ENCODE data around the gene ELOVL5.
"Not testable (repeated sequence)": the region's sequence is repeated elsewhere in the genome, so short reads cannot be mapped to it uniquely, and the experiment has no call there.

The ELOVL5 gene

DNA sequence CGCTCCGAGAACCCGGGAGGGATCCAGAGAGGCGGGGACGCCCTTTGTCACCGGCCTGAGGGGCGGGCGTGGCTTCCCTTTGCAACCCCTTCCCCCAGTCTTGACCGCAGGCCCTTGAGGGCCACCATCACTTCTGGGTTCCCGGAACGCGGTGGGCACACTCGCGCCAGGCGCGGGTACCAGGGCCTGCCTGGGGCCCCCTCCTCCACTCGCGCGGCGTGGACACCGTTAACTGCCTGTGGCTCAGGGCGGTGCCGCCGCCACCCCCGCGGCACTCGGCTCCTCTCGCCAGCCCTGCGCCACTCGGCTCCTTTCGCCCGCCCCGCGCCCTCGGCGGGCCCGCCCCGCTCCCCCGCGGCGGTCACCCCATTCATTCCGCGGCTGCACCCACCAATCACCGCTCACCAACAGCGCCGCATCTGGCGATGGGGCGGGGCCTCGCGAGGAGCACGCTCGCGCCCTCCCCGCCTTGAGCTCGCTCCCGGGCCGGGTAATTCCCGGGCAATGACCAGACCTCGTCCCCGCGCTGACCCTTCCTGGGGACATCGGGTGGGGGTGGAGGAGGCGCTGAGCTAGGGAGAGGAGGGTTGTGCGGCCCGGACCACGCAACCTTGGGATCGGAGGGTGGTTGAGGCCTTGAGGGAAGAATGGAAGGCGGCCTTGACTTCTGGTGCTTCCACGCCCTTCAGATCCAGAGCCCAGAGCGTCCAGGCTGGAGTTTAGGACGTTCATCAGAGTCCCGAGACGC is 10.5 kb upstream of the ELOVL5 start:
- DNase-seq (ENCODE audit: low read depth) = peak; percentile 83

DNA sequence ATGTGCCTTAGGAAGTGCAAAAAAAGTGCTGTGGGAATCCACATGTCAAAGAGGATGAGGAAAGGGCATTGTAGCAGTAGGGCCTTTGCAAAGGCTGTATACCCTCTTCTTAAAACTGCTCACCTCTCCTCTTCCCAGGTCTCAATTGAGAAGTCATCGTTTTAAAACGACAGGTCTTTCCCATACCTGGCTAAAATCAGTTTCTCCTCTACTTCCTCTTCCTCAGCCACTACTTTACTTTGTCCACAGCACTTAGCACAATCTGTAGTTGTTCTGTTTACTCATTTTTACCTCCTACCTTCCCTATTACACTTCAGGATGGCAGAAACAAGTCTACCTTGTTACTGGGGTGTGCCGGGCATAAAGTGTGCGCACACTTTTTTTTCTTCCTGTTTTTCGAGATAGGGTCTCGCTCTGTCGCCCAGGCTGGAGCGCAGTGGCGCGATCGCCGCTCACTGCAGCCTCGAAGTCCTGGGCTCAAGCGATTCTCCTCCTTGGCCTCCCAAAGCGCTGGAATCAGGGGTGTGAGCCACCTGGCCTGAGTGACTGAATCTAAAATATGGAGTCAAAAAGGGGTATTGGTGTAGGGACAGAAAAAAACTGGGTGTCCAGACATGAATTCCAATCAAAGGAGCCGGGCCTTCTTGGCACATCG is 9.8 kb upstream of the ELOVL5 start:
- no peak for DNase-seq (ENCODE audit: low read depth)

DNA sequence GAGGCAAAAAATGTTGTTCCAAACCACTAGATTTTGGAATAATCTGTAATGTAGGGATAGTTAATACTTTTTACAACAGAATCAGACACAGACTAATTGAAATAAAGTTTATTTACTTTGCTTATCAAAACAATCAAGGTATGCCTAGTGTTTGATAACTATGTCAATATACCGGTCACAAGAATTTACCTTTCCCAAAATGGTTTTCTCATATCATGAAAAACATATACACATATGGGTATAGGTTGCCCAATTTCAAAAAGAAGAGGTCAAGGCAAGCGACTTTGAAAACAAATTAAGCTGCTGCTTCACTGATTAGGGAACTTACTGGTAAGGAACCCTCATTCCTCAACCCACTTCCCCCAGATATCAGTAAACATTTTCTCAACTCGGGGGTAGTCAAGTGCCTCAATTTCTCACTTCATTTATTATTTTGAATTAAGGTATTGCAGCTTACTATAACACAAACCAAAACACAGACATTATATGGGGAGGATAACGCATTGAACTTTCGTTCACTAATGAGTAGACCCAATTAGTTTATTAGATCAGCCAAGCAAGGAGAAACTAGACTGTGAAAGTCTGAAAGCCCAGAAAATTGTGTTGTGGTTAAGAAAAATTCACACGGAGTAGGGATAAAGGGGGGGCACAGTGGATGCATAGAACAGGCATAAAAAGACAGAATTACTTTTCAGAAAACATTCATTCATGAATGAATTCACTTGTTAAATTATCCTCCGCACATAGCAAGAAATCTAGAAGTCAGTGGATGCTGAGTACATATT is 9.0 kb upstream of the ELOVL5 start:
- DNase-seq (ENCODE audit: low read depth) = no peak

DNA sequence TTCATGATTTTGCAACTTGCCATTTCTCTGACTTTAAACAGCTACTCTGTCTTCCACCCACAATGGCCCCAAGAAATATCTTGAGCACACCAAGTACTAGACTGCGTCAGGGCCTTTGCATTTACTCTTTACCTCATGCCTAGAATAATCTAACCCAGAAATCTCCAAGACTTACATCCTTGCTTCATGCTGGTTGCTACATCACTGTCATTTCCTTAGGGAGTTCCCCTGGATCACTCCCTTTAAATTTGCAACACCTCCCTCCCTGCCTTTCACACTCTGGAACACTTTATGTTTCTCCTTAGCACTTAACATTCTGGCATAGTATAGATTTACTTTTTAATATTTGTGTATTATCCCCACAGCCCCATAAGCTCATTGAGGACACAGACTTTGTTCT is 4.9 kb upstream of the ELOVL5 start:
- DNase-seq (ENCODE audit: low read depth) = no peak

DNA sequence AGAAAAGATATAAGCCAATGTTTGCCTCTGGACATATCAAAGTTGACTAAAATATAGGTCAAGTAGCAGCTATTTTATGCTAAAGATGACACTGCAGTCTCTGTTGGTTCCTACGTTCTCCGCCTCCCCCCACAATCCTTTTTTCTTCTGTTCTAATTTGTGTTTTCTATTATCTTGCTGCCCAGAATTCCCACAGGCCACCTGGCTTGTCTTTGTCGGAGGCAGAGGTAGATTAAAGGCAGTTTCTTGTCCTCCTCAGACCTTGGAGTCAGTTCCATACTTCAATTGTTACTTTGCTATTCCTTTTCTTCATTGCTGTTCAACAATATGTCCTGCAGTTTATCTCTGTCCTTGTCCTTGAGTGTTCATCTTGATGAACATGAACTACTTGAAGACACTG is 3.6 kb upstream of the ELOVL5 start:
- no peak for DNase-seq (ENCODE audit: low read depth)

DNA sequence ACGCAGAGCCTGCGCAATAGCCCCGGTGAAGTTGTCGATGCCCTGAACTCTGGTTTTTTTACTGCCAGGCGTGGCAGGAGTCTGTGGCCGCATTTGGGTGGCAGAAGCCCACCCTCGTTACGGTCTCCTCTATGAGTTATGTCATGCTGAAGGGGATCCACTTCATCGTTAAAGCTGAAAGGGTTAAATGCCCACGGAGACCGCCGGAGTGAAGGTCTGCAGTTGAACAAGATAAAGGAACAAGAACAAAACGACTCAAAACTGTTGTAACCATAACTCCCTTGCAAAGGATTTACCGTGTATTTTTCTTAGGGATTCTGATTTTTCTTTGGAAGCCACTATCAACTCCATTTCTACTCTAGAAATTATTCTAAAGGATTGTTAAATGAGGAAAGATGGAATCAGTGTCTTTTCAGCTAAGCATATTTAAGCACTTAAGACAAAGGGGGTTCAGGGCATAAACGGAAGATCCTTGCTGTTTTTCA is 501 bp upstream of the ELOVL5 start:
- no peak for DNase-seq (ENCODE audit: low read depth)

DNA sequence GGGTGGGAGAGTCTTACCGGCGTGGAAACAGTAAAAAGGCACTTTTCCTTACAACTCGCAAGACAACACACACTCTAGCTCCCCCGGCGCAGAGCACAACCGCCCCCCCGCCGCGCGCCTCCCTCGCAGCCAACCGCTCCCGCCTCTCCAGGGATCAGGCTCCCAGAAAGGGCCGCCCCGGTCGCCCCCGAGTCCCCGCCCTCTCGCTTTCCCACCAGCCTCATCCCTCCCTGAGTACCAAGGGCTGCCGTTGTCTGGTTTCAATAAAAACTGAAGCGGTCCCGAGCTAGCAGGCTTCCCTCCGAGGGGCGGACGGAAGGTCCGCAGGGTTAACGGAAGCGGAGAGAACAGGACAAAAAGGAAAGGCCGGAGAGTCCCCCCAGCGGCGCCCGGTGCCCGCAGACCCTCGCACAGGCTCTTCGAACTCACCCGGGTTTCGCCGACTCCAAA is 804 bp downstream of the ELOVL5 start:
- peak; percentile 43 for DNase-seq (ENCODE audit: low read depth)

DNA sequence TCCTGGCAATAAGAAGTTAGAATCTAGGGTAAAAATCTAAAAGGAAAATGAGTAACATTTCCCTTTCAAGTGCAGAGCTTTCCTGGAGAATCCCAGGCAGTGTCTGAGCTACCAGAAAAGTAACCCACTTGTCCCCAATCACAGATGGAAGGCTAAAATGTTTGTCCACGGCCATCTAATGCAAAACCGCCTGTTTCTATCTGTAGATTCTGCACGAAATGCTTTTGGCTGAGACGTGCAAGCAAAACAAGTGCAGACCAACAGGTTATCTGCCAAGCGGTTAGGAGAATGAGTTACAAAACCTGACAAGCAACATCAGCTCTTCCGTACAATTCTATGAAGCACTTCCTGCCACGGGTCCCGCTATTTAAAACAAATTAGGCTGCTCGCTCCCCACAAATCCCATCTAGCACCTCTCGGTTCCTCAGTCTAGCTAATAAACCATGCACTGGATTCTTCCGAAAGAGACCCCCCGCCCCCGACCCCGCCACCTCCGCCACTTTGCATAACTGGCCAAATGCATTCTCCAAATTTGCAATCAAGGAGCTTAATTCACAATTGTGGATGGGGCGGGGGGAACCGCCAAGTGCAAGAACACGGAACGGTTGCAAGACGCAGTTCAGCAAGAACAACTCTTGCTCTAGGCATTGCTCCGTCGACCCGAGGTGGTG is 1.4 kb downstream of the ELOVL5 start:
- no peak for DNase-seq (ENCODE audit: low read depth)

DNA sequence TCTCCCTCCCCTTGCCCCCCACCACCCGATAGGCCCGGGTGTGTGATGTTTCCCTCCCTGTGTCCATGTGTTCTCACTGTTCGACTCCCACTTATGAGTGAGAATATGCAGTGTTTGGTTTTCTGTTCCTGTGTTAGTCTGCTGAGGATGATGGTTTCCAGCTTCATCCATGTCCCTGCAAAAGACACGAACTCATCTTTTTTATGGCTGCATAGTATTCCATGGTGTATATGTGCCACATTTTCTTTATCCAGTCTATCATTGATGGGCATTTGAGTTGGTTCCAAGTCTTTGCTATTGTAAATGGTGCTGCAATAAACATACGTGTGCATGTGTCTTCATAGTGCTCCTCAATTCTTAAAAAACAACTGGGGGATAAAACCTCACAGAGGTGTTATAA is 2.7 kb downstream of the ELOVL5 start:
- DNase-seq (ENCODE audit: low read depth) = not testable (repeated sequence)

DNA sequence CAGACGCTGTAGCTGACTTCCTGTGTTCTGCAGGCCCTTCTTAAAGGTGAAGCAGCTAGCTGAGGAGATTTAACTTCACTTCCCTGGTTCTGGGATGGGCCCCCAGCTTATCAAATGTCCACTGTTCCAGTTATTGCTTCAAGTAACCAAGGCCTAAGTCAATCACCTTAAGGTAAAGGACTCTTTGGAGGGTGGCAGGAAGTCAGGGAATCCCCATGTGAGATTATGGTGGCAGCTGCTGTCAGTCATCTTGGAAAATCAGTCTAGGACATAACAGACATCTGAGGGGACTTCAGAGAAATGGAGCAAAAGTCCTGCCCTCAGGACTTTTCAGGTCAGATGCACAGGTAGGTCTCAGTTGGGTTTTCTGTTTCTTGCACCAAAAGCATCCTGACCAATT is 3.8 kb downstream of the ELOVL5 start:
- no peak for DNase-seq (ENCODE audit: low read depth)

DNA sequence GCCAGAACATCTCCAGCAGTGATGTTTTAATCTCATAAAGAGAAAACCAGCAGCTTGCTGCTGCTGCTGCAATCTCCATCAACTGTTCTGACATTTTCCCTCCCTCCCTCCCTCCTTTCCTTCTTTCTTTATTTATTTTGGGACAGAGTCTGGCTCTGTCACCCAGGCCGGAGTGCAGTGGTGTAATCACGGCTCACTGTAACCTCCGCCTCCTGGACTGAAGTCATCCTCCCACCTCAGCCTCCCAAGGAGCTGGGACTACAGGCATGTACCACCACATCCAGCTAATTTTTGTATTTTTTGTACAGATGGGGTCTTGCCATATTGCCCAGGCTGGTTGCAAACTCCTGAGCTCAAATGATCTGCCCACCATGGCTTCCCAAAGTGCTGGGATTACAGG is 5.7 kb downstream of the ELOVL5 start:
- DNase-seq (ENCODE audit: low read depth) = no peak

DNA sequence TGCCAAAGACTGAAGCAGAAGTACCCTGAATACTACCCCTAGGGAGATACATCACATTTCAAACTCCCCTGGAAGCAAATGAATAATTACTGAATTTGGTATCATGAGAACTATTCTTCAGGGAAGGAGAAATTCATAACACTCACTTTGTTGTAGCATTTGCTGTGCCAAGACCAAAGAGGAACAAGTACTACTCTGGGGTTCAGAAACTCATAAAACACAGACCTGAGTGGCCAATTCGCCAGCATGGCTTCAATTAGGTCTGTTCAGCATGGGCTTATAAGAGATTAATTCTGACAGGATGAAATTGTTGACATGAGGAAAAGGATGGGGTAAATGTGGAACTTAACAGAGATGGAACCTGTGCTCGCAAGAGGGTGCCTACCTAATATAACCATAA is 6.5 kb downstream of the ELOVL5 start:
- DNase-seq (ENCODE audit: low read depth) = no peak

DNA sequence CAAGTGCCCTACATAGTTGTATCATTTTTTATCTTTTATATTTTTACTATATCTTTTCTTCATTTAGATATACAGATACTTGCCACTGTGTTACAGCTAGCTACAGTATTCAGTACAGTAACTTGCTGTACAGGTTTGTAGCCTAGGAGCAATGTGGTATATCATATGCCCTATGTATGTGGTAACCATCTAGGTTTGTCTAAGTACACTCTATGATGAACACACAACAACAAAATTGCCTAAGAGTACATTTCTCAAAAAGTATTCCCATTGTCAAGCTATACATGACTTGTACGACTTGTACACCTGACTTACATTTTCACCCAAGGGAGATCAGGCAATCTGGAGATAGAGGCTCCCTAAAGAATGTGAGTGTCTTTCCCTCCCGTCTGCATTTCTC is 8.2 kb downstream of the ELOVL5 start:
- no peak for DNase-seq (ENCODE audit: low read depth)

DNA sequence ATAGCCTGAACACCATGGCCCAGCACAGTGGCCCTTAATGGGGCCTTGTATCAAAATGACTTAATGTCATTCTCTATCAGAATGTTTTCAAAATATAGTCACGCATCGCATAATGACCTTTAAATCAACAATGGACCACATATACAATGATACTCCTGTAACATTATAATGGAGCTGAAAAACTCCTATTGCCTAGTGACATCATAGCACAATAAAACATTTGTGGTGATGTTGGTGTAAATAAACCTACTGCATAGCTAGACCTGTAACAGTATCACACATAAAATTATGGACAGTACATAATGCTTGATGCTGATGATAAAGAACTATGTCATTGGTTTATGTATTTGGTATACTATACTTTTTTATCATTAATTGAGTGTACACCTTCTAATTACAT is 9.3 kb downstream of the ELOVL5 start:
- no peak for DNase-seq (ENCODE audit: low read depth)

DNA sequence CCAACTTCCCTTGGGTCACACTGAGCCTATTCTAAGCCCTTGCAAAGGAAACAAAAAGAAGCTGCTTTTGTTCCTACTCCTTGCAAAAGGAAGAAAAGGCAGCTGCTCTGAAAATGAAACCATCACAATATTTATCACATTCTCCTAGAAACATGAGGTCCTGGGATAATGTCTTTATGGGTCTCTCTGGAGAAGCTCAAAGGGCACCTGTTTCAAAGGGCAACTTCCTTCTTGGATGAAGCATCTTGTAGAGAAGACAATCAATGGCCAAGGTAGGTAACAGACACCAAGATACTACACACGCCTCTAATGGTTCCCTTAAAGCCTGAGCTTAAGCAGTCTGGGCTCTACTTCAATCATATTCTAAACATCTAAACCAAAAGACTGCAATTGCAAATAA is 10.4 kb downstream of the ELOVL5 start:
- DNase-seq (ENCODE audit: low read depth) = no peak

DNA sequence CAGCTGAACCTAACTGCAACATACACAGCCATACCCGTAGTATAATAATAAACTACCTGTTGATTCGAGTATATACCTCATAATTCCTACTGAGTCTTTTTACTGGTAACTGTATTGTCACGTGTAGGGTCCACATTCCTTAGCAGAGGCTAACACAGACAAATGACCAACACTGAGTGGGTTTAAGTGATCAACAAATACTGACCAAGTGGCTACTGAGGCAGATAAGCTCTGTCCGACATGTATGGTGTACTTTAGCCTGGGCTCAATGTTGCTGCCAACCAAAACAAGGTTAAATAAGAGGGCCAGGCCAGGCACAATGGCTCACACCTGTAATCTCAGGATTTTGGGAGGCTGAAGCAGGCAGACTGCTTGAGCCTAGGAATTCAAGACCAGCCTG is 12.7 kb downstream of the ELOVL5 start:
- no peak for DNase-seq (ENCODE audit: low read depth)

DNA sequence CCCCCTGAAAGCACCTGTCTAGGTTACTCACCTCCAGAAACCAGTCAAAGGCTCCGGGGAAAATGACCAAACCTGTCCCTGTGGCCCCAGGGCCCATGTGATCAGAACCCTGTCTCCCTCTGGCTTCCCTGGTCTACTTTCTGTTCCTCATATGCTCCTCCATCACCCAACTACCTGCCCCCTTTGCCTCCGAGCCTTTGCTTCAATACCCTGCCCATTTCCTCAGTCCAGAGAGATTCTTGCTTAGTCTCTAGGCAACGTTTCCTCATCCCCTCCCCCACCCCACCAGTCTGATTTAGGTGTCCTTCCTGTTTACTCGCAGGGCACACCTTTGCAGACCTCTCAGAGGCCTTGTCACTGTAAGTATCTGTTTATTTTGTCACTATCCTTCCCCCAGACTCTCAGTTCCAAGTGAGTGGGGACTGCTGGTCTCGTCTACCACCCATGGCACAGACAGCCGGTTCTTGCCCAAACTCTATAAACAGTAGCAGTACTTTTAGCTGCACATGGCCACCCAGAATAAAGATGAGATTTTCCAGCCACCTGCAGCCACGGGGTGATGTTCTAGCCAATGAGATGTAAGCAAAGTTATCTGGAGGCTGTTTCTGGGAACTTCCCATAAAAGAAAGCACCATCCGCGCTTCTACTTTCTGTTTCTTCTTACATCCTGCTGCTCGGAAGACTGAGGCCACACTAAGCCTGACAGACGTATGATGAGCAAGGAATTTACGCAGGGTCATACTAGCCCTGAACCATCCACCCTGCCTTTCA is 13.3 kb downstream of the ELOVL5 start:
- peak; percentile 67 for DNase-seq (ENCODE audit: low read depth)

DNA sequence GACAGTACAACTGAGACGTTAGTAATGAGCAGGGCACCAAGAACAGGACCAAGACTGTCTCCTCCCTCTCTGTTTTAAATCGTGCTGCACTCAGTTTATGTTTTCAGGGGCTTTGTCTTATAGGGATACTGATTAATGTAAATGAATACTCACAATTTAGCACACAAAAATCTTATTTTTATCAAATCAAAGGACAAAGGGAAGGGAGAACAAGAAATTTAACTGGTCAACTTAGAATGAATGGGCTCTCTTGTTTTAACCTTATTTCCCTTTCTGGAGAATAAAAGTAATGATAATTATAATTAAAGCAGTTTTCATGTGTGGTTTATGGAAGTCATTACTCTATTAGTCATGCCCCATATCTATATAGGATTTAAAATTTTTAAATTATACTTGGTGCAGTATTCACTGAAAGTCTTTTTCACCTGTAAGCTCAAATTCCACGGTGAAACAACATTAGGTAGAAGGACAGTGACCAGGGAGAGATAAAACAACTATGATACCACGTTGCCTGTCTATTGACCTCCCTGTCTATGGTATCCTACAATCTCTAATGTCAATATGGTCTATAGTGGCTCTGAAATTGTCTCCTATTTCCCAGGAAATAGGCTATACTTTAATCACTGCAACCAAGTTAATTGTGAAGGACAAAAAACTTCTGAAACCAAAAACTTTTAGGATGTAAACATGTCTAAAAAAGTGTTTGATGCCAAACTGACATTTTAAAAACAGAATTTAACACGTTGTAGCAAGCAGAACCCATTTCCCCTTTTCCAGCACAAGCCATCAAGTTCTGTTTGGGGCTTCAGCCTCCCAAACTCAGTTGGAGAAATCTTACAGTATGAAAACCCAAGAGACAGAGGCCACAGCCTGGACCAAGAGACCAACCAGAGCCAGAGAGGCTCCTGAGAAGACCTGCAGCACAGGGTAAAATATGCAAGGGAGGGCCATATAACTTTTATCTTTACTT is 15.0 kb downstream of the ELOVL5 start:
- no peak for DNase-seq (ENCODE audit: low read depth)

DNA sequence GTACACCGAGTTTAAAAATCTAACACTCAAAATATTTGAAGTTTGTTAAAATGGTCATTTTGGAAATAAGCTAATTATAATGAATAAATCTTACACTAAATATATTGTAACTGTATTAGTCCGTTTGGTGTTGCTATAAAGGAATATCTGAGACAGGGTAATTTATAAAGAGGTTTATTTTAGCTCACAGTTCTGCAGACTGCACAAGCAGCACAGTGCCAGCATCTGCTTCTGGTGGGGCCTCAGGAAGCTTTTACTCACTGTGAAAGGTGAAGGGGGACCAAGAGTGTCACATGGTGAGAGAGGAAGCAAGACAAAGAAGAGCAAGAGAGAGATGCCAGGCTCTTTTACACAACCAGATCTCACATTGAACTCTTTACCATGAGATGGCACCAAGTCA is 17.1 kb downstream of the ELOVL5 start:
- no peak for DNase-seq (ENCODE audit: low read depth)

DNA sequence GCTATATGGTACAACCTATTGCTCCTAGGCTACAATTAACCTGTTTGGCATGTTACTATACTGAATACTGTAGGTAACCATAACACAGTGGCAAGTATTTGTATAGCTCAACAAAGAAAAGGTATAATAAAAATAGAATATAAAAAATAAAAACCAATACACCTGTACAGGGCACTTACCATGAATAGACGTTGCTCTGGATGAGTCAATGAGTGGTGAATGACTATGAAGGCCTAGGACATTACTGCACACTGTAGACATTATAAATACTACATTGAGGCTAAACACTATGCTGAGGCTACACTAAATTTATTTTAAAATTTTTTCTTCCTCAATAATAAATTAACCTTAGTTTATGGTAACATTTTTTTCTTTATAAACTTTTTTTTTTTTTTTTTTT is 18.6 kb downstream of the ELOVL5 start:
- no peak for DNase-seq (ENCODE audit: low read depth)

Data from T follicular helper cell (primary cell).